Caki2 (cell line): ENCODE results near the gene RUNX3. TPM values are rescaled to one million over a fixed set of nuclear protein-coding genes. Genes with fewer than 3 reads are reported as not detected.

ENCODE experiments used
- DNase-seq: peaks from one replicate; pipeline ENCODE4 v3.0.0-alpha.2; 2015; ENCODE audit warnings: low read depth
- in situ Hi-C: cut with HindIII; loops from 2 replicates; pipeline ENCODE4 v1.10.0; 2016; ENCODE audit warnings: low sequenced_read_pairs, low pct_unique_long_range_greater_than_20kb, mixed read lengths
- total RNA-seq: library from RNA; depleted of rRNA; stranded (reverse); fragments of >200 nt; shearing (Covaris generic); gene quantifications from 2 replicates; pipeline ENCODE4 v1.2.3, GENCODE V29; 2014; ENCODE audit warnings: low replicate concordance

RUNX3 gene
- total RNA-seq, 1 experiment from 2014 or later: not detected

DNA sequence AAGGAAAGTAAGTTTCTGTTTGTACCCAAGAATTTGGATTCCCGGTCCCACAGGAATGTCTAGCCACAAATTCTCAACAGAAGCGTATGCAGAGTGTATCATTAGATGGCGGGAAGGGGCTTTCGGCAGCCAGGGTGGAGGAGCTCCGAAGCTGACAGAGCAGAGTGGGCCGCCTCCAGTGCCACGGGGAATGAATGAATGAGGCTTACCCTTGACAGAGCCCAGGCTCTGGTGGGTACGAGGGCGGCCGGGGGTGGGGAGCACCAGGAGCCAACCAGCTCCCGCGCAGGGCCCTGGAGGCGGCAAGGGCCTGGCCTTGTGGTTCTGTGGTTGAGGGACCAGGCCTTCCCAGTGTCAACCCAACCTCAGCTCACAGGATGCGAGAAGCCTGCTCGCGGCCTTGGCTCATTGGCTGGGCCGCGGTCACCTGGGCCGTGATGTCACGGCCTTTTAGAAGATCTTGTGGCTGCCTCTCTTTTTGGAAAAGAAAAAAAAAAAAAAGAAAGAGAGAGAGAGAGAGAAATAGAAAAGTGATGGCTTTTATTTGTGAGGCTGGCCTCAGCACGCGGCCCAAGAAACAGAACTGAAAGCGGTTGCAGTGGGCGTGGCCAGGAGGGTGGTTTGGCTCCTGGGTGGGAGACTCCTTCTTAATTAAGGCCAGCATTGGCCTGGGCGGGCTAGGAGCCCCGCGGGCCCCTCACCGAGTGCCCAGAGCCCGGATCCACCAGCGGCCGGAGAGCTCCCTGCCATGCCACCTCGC, 34.9 kb upstream of the RUNX3 start:
- no peak for DNase-seq
- in situ Hi-C loops: no loop called here

DNA sequence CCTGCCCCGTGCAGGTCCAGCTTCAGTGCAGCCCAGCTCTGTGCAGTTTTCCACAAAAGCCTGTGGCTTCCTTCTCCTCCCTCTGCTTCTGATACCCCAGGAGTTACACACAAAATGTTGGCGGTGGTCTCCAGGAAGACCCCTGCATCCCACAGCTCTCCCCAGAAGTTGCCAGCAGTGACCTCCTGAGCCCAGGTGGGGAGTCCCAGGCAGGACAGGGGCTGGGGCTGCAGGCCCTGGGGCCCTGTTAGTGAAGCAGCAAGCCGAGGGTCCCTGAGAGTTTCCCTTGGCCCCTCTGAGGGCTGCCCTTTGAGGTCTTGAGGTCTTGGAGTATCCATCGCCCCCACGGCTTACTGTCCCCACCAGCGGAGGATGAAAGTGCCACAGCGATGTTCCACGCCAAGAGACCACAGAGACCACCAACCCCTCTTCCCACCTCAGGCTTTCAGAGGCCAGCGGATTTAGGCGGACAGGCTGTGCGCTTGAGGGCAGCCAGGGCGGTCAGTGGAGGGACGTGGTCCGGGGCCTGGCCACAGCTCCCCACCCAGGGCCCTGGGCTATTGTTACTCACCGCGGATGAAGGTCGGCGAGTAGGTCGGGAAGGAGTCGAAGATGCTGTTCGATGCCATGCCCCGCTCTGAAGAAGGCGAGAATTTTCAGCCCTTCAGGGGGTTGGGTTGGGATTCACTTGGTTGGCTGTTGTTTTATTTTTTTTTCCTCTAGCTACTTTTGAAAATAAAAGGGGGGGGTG, 34.0 kb upstream of the RUNX3 start:
- DNase-seq: no peak
- in situ Hi-C loops: no loop called here

DNA sequence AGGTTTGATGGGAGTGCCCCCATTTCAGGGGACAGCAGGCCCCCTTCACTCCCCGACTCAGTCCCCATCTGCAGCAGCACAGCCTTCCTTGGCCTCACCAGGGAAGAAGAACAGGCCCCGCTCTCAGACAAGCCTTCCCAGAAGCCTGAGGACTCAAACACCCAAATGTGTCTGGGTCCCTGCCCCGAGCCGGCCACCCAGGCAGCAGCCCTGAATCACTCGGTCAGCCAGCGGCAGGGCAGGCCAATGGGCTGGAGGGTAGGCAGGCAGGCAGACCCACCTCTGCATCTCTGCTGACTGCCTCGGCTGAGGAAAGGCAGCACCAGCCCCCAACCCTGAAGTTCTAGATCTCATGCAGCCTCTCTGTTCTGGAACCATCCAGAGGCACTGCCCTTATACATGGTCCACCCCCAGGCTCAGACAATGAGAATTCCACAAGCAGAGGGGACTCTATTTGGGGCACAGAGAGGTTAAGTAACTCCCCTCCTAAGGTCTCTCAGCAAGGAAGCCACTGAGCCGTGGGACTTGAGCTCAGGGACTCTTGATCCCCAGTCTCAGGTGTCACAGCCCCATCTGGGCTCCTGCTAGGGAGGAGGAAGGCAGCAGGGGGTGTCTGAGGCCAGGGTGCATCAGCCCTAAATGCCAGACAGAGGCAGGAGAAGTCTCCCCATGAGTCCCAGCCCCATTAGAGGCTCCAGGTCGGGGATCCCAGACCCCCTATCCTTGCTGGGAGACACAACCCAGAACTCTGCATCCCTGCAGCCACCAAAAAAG, 33.2 kb upstream of the RUNX3 start:
- in situ Hi-C loops: no loop called here
- DNase-seq: no peak

DNA sequence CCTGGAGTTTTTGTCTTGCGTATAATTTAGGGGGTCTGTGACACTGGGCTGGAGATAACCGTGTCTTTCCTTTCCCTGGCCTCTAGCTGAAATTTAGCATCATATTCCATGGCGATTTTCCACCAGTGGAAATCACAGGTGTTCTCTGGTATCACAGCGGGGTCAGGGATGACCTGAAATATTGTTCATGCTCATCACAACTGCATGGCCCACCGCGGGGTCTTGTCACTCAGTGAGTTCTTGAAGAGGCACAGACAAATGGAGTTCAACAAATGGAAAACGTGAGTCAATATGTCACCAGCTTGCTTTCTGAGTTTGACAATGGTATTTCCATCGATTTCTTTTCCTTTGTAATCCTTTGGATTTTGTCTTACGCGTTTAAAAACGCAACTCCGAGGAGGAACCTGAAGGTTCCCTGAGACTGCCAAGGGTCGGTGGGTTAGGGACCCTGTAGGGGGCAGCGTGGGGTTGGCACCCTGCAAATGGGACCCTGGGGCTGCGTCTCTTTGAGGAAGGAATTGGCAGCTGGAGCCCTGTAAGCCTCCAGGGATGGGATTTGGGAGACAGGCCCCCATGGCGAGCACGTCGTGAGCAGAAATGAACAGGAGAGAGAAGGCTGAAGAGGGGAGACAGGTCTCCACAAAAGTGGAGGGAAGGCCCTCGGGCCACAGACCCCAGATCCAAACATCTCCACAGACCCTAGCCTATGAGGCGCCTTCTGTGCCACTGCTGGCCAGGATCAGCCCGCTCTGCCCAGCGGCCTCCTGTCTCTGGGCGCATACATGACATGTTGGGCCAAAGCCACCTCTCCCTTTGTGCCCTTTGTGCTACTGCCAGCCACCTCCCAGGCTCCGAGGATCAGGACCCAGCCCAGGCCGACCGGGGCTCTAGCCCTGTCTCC, 32.1 kb upstream of the RUNX3 start:
- no peak for DNase-seq
- in situ Hi-C loops: no loop called here

DNA sequence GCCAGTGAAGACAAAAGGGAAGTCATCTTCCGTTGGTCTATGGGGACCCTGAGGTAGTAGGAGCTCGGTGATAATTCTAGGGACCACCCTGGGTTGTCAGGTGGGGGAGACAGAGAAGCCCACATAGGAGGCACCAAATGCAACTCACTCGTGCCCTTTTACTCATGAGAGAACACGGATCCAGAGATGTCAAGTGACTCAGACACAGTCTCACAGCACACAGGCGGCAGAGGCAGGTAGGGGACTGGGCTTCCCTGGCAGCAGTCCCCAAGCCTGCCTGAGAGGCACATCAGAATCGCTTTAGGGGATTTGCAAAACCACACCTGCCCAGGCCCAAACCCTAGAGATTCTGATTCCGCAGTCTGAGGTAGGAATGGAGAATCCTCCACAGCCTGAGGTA, 31.3 kb upstream of the RUNX3 start:
- DNase-seq: no peak
- in situ Hi-C loops: no loop called here

DNA sequence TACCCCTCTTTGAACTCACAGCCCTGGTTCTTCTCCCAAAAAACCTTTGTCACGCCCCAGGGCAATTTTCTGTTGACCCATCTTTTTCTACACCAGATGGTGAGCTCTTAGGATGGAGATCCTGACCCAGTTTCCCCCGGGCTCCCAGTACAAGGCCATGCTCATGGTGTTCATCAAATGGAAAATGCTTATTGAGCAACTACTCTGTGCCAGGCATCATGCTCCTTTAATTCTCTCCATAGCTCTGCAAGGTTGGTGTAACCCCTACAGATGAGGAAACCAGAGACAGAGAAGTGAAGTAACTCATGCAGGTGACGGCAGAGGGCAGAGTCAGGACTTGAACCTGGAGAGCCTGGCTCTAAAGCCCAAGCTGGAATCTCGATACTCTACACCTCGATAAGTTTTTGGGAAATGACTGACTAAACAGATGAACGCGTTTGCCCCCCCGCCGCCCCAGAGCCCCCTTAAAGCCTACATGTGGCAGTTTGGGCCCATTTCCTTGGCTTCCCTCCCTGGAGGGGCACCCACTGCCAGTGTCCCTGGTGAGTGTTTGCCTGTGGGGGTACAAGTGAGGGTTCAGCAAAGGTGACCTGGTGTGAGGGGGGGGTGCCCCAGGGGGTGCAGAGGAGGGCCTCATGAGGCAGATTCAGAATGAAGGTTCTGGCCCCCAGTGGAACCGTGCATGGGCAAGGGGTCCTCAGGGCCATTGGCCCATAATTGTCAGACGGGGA, 30.2 kb upstream of the RUNX3 start:
- no peak for DNase-seq
- in situ Hi-C loops: no loop called here

DNA sequence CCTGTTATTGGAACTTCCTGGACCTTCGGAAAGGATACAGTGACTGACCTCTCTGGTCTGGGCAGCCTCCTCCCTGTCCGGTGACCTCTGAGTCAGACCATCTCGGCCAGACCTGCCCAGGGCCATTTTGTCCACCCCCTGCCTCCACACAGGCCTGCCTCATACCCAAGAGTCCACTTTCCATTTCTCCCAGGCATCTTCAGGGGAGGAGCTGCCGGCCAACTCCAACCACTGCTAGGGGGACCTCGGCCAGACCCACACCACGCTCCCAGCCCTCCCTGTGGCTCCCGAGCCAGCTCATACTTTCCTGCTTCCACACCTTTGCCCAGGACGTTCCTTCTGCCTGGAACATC, 29.5 kb upstream of the RUNX3 start:
- no peak for DNase-seq
- in situ Hi-C loops: no loop called here

DNA sequence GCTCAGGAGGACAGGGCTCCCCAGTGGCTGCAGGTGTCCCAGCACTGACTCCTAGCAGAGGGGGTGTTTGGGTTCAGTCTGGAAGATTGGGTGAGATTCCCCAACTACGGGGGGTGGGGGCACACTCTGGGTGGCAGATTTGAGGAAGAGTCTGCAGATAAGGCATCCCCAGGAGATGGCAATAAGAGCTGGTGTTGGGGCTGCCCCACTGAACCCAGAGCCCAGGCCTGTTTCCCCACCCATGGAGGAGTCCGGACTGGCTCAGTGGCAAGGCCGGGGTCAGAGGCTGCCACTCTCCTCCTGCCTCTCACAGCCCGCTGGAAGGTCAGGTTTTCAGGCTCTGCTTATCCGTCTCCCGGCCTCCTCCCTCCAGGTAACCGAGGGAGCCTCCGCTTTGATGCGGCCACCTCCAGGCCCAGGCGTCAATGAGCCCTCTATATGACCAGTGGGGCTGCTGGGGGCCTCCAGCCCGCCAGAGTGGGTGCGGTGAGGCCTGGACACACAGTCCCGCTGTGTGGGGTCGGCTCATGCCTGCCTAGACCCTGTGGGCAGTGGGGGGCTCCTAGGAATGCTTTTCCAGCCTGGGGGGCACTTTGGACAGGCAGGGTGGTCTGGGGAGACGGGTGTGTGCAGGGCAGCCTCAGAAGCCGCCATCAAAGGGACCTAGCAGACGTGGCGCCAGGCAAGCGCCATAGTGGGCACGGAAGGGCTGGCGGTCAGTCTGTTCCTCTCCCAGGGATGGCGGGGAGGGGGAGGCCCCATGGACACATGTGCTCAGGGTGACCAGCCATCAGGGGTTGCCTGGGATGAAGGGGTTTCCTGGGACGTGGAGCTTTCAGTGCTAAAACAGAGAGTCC, 28.9 kb upstream of the RUNX3 start:
- in situ Hi-C loops: no loop called here

DNA sequence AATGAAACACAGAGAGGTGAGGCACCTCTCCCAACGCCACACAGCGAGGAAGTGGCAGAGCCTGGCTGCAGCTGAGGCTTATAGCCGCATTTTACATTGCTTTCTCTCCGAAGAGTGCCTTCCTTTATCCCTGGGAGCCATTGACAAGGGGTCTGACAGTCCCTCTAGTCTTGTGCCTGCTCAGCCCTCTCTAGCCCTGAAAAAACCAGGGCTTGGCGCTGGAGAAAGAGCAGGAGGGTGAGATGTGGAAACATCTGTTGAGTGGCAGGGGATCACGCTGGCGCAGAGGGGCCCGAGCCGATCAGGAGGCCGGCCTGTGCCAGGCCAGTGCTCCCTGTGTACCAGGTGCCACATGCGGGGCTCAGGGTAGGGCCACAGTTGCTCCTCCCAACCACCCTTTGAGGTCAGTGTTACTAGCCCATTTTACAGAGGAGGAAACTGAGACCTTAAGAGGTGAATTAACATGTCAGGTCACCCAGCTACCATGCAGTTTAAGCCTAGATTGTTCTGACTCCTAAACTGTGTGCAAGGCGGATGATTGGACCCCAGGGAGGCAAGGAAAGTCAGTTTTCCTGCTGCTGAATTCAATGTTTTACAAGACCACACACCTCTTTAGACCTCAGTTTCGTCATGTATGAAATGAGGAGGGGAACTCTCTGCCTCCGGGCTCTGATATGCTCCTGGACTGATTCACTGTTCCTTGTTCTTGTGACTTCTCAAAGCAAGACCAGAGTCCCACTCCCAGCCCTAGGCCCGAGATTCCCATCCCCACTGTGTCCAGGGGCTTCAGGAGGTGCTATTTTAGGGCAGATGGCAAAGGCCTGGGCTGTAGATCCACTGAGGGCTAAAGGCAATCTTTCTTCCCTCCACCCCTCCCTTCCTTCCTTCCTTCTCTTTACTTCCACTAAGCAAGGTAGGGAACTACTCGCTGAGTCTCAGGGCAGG, 28.0 kb upstream of the RUNX3 start:
- no peak for DNase-seq
- in situ Hi-C loops: no loop called here

More for the DNA sequence above, 28.9 kb upstream of the RUNX3 start:
- no peak for DNase-seq

DNA sequence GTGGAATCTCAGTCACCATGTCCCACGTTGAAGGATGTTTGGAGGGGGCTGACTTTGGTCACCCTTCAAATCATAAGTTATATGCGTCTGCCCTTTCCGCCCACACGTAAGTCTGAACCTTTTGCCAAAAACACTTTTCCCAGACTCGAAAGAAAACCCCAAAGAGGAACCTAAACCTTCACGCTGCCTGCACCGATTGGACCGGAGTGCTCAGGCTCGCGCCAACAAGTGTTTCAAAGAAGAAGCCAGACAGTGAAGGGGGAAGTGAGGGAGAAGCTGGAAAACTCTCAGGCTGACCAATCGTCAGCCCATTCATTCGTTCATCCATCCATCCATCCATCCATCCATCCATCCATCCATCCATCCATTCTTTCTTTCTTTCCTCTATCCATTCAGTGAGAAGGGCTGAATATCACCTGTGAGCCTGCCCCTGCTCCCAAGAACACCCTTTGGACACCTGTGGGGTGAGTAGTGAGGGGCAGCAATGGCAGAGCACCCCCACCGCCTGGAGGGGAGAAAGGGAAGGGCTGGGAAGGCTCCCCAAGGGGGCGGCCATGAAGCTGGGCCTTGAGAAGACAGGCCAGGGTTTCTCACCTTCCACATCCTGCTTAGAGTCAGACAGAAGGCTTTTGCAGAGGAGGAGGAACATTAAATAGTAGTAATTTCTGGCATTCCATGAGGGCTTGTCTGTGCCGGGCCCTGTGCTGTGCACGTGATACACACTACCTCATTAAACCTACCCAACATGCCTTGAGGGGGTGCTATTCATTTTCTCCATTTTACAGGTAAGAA, 27.1 kb upstream of the RUNX3 start:
- no peak for DNase-seq
- in situ Hi-C loops: no loop called here

DNA sequence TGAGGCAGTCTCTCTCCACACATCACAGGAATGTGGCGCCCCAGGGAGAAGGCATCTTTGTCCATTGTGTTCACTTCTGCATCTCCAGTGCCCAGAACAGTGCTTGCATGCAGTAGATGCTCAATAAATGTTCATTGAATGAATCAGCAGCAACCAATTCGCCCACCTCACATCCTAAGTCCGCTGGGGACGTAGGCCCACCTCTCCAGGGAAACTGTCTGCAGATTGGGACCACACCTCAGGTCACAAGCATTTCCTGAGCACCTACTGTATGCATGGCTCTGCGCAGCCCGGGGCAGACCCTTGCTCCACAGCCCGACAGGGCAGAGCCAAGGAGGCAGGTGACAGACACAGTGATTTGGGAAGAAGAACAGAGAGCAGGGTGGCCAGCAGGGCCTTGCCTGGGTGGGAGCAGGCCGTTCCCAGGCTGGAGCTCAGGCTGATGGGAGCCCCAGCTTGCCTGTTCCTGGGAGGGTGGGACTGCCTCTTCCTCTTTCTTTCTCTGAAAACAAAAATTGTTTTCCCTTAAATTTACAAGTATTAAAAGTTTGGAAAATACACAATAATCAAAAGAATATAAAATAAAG, 25.8 kb upstream of the RUNX3 start:
- no peak for DNase-seq
- in situ Hi-C loops: no loop called here

DNA sequence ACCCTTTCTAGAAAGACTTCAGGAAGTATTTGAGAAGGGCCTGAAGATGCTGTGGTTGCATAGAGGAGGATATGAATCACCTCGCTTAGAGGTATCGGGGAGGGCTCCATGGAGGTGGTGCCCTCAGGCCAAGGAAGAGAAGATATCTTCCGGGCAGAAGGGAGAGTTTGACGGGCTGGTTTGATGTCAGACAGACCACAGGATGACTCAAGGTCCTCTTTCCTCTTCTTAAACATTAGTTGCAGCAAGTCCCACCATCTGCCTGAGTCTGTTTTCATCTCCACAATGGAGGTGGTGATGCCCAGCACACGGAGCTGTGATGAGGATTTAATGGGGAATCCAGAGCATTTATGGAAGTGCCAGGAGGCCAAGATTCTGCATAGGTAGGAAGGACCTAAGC, 25.1 kb upstream of the RUNX3 start:
- in situ Hi-C loops: no loop called here
- DNase-seq: no peak

DNA sequence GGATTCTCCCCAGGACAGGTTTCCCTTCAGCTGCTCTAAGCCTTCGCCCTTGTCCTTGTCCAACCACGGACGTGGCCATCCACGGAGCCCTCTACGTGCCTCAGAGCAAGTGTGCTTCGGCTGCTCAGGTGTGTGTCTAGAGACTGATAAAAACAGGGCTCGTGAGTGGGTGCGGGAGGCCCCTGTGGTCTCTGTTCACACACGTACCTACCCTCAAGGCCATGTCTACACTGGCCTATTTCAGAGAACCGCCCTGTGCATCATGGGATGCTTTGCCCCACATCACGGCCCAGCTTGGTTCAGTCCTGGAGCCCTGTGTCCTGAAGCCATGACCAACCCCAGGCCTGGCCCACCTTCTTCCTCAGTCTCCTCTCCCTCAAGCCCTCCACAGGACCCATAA, 24.6 kb upstream of the RUNX3 start:
- in situ Hi-C loops: no loop called here

DNA sequence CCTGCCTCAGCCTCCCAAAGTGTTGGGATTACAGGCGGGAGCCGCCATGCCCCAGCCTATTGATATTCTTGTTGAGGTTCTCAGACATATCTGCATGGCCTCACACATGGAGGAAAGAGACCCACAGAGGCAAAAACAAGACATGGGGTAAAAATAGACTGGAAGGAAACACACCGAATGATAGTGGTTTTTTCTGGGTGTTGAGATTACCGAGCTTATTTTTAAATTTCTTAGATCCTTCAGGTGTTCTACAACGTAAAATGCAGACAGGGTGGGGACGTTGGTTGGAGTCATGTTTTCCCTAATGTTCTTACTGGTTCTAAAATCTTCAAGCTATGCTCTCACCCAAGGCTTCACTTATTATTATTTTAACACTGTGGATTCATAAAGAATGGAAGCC, 23.9 kb upstream of the RUNX3 start:
- DNase-seq: no peak

More for the DNA sequence above, 24.6 kb upstream of the RUNX3 start:
- DNase-seq: no peak

DNA sequence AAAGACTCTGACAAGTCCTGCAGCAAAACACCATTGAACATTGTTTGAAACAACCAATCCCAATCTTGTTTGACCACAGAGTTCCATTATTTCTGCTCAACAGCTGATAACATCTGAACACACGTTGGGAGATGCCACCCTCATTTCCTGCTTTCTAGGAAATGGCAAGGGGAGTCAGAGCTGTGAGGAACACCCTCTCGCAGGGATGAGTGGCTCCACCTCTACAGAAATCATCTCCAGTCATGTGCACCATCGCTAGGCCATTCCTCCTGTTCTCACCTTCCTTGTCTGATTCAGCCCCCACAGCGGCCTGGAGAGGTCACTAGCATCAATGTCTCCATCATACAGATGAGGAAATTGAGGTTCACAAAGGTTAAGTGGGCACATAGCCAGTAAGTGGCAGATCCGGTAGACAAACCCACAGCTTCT, 22.4 kb upstream of the RUNX3 start:
- in situ Hi-C loops: no loop called here
- no peak for DNase-seq

More for the DNA sequence above, 23.9 kb upstream of the RUNX3 start:
- in situ Hi-C loops: no loop called here
